Fibroblast of the aortic adventitia (primary cell): ENCODE data around the gene RPL36. TPM values are rescaled to one million over a fixed set of nuclear protein-coding genes. Genes with fewer than 3 reads are reported as not detected.
A peak's percentile ranks its signal among the peaks of the same experiment; 100 is the strongest.

ENCODE experiments used
- DNase-seq: peaks from one replicate; pipeline ENCODE4 v3.0.0-alpha.2; 2010; ENCODE audit warnings: low read depth
- H3K4me3 ChIP-seq: 2 replicates; pipeline ENCODE4 v1.5.1; 2011; ENCODE audit warnings: low read depth, mild to moderate bottlenecking, control low read depth, low read length, moderate library complexity
- CTCF ChIP-seq: IDR thresholded peaks from 2 replicates; pipeline ENCODE4 v1.5.1; 2011; ENCODE audit warnings: mild to moderate bottlenecking, low read length, control low read depth, inconsistent platforms; ENCODE audit not compliant: insufficient read depth
- total RNA-seq: library from RNA; depleted of rRNA; stranded (reverse); fragments of >200 nt; gene quantifications from 2 replicates; pipeline ENCODE4 v1.2.3, GENCODE V29; 2012; ENCODE audit warnings: low replicate concordance

RPL36 gene
- total RNA-seq, 1 donor, result 296 TPM

GRCh38 chr19:5663904-5664303 is 26.2 kb upstream of the RPL36 start:
- TF ChIP-seq CTCF, result no peak
- no peak for DNase-seq
- H3K4me3 ChIP-seq, result no peak overlapping the region

GRCh38 chr19:5664515-5664914 is 25.6 kb upstream of the RPL36 start:
- no peak for TF ChIP-seq CTCF
- DNase-seq, result no peak

GRCh38 chr19:5665781-5666513 is 24.1 kb upstream of the RPL36 start:
- DNase-seq, result peak; percentile 70
- TF ChIP-seq CTCF, result peak; percentile 47
- no peak overlapping the region for H3K4me3 ChIP-seq

More at GRCh38 chr19:5664515-5664914, 25.6 kb upstream of the RPL36 start:
- H3K4me3 ChIP-seq, result no peak overlapping the region

GRCh38 chr19:5666921-5667610 is 23.0 kb upstream of the RPL36 start:
- no peak for TF ChIP-seq CTCF
- no peak overlapping the region for H3K4me3 ChIP-seq
- no peak for DNase-seq

- no peak for TF ChIP-seq CTCF
- no peak overlapping the region for H3K4me3 ChIP-seq
- no peak for DNase-seq
Observed at GRCh38 chr19:5667751-5668271, 22.3 kb upstream of the RPL36 start.

GRCh38 chr19:5669212-5669611 is 20.9 kb upstream of the RPL36 start:
- DNase-seq, result no peak
- no peak for TF ChIP-seq CTCF
- H3K4me3 ChIP-seq, result no peak overlapping the region
